Amygdala (tissue), 56 donors: ENCODE results near the gene MALAT1.
"Not testable (repeated sequence)": the region's sequence is repeated elsewhere in the genome, so short reads cannot be mapped to it uniquely, and the experiment has no call there.

Source experiments
- DNase-seq, 56 donors: peaks; one replicate each; lab custom pipeline; 2025; lab: John Stamatoyannopoulos, UW

The MALAT1 gene

DNA sequence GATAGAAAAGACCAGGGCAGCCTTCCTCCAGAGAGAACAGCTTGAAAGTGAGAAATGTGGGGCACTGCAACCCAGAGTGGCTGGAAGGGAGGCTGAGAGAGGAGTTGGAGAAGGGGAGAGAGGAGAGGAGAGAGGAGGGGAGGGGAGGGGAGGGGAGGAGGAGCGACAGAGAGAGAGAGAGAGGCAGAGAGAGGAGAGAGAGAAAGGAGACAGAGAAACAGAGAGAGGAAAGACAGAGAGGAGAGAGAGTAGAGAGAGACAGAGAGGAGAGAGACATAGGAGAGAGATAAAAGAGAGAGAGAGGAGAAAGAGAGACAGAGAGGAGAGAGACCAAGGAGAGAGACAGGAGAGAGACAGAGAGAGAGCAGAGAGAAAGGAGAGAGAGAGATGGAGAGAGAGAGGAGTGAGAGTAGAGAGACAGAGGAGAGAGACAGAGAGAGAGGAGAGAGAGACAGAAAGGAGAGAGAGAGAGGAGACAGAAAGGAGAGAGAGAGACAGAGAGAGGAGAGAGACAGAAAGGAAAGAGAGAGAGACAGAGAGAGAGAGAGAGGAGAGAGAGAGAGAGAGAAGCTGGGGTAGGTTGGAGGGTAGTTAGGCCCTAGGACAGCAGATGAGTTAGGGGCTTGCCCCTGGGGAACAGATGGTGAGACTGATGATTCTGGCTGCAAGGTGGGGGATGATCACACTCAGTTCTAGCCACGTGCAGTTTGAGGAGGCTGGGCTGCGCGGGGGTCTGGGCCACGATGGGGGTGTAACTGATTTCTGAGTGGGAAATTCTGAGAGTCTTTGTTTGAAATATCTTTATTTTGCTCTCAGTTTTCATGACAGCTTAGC, 17.5 kb downstream of the MALAT1 start:
- DNase-seq = no peak

GRCh38 chr11:65518941-65519549, 20.2 kb downstream of the MALAT1 start:
- DNase-seq = not testable (repeated sequence)

GRCh38 chr11:65521777-65522521, 23.1 kb downstream of the MALAT1 start:
- not testable (repeated sequence) for DNase-seq

GRCh38 chr11:65522718-65523630, 24.1 kb downstream of the MALAT1 start:
- DNase-seq = peak in 3 of 56 donors; percentile 22 to 39 (median 28)

GRCh38 chr11:65523631-65523968, 24.8 kb downstream of the MALAT1 start:
- not testable (repeated sequence) for DNase-seq

- DNase-seq = peak in 11 of 56 donors; percentile 22 to 72 (median 42)
Observed at GRCh38 chr11:65524014-65524740, 25.3 kb downstream of the MALAT1 start.

- DNase-seq = peak in 55 of 56 donors; percentile 20 to 92 (median 78)
Observed at GRCh38 chr11:65524741-65525545, 26.1 kb downstream of the MALAT1 start, which contains the start of gene SCYL1. Gene SCYL1, plus strand, starts transcription at chr11:65525083. Its CDS starts 71 bp downstream, at chr11:65525154.

- no peak for DNase-seq
Observed at GRCh38 chr11:65525546-65526480, 27.0 kb downstream of the MALAT1 start.

DNA sequence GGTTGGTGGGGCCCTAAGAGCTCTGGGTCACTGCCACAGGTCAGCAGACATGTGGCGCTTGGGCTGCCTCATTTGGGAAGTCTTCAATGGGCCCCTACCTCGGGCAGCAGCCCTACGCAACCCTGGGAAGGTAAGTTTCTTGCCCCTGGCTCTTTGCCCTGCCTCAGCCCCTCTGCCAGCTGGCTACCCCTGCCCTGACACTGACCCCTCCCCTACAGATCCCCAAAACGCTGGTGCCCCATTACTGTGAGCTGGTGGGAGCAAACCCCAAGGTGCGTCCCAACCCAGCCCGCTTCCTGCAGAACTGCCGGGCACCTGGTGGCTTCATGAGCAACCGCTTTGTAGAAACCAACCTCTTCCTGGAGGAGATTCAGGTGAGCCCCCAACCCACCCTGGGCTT, 27.9 kb downstream of the MALAT1 start:
- DNase-seq = no peak

- no peak for DNase-seq
Observed at GRCh38 chr11:65528819-65529350, 30.0 kb downstream of the MALAT1 start.

- DNase-seq = no peak
Observed at GRCh38 chr11:65529475-65530156, 30.8 kb downstream of the MALAT1 start.

DNA sequence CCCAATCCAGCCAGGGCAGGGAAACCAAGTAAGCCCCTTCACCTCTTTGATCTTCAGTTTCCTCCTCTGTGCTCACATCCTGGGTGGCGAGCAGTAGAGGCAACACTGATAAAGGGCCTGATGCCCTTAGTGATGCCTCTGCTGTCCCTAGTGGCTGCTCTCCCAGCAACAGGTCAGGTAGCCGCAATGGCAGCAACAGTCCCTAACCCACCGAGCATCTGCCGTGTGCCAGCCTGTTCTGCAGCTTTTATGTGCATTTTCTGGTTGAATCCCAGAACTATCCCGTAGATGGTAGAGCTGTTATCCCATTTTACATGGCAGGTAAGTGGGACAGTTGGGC, 31.3 kb downstream of the MALAT1 start:
- no peak for DNase-seq

- no peak for DNase-seq
Observed at GRCh38 chr11:65532388-65533064, 33.7 kb downstream of the MALAT1 start.

GRCh38 chr11:65535102-65535501, 36.3 kb downstream of the MALAT1 start:
- no peak for DNase-seq

DNA sequence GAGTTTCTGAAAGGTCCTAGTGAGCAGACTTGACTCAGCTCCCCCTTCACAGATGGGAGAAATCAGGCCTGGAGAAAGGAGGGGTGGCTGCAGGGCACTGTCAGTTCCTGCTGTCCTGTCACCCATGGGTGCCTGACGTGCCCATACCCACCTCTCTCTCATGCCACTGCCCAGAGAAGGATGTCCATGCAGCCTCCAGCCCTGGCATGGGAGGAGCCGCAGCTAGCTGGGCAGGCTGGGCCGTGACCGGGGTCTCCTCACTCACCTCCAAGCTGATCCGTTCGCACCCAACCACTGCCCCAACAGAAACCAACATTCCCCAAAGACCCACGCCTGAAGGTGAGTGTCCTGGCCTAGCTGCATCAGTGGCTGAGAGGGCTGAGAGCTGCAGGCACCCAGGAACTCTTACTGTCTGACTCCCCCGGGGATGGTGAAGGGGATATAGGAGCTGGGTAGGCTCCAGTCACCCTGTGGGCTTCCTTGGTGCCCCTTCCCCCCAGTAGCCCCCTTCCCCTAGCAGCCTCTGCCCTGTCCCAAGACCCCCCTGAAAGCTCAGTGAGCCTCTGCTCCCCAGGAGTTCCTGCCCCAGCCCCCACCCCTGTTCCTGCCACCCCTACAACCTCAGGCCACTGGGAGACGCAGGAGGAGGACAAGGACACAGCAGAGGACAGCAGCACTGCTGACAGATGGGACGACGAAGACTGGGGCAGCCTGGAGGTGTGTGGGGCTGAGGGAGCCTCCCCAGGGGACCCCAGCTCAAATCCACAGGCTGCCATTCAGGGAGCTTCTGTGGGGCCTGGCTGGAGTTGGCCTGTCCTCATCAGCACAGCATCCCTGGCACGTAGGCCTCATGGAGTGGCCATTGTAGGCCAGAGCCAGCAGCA, 37.8 kb downstream of the MALAT1 start:
- DNase-seq = no peak
